ENCODE data around the gene SCTR.

SCTR gene

DNA sequence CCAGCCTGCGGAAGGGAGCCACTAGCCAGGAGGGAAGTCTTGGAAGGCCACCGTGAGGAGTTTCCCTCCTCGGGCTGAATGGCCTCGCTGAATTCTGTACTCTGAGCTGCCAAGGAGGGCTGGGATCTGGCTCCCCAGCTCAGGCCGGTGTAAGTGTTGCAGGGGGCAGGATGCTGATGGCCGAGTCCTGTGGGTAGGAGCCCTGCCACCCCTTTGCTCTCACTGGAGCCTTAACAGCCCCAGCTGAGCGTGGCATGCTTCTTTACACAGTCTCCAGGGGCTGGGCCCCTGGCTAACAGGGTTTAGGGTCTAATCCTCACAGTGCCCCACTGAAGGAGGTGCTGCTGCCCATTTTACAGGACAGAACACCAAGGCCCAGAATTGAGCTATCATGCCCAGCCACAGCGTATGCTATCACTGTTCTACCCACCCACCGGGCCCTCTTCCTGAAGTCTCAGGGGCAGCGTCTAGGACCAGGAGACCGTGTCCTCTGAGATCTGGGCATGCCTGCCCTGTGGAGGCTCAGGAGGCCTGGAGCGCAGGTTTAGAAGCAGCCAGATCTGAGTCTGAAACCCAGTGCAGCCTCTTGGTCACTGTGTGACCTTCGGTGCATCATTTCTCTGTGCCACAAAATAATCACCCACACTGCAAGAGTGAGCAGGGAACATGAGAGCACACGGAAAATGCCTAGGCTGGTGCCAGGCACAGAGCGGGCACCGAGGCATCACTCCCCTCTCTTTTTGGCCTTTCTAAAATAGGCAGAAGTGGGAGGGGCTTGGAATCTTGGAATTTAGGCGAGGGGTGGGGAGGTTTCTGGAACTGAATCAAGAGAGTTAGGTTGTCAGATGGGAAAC is 49.7 kb downstream of the SCTR start:
- DNase-seq (ENCODE audit: low spot score): no peak

- DNase-seq (ENCODE audit: low spot score): no peak
Measured at GRCh38 chr2:119473621-119474370, 50.5 kb downstream of the SCTR start.

GRCh38 chr2:119472749-119473148 is 51.5 kb downstream of the SCTR start:
- DNase-seq (ENCODE audit: low spot score): no peak

DNA sequence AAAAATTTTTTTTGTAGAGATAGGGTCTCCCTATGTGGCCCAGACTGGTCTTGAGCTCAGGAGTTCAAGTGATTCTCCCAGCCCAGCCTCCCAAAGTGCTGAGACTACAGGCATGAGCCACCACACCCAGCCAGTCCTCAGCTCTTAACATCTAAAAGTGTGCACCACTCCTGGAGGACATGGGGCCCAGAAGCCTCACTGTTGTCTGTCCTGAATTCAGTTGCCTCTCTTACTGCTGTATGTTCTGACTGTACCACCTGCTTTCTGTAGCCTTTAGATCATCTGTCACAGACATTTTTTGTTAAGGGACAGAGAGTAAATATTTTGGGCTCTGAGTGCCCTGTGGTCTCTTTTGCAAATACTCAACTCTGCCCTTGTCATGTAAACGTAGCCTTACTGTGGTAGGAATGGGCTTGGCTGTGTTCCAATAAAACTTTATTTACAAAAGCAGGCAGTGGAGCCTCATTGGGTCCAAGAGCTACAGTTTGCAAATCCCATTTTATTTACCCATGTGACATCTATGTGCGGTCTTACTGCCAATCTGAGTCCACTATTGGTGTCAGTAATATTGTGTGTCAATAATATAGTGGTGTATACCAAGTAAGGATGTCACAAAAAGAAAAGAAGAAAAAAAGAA is 54.5 kb downstream of the SCTR start:
- DNase-seq (ENCODE audit: low spot score): no peak

DNA sequence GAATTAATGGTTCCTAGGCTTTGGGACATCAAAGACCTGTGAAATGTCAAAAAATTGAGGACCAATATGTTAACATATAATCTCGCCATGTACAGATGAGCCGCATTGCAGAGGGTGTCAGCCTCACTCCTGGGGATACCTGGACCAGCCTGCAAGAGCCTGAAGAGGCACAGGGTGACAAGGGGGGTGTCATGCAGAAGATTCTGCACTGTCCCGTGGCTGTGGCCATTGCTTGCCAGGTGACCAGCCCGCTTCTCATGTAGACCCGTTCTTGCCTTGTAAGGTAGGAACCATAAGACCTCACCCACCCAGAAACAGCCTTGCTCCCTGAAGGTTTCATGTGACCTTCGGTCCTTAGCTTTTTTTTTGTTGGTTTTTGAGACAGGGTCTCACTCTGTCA is 55.2 kb downstream of the SCTR start:
- DNase-seq (ENCODE audit: low spot score): no peak

DNA sequence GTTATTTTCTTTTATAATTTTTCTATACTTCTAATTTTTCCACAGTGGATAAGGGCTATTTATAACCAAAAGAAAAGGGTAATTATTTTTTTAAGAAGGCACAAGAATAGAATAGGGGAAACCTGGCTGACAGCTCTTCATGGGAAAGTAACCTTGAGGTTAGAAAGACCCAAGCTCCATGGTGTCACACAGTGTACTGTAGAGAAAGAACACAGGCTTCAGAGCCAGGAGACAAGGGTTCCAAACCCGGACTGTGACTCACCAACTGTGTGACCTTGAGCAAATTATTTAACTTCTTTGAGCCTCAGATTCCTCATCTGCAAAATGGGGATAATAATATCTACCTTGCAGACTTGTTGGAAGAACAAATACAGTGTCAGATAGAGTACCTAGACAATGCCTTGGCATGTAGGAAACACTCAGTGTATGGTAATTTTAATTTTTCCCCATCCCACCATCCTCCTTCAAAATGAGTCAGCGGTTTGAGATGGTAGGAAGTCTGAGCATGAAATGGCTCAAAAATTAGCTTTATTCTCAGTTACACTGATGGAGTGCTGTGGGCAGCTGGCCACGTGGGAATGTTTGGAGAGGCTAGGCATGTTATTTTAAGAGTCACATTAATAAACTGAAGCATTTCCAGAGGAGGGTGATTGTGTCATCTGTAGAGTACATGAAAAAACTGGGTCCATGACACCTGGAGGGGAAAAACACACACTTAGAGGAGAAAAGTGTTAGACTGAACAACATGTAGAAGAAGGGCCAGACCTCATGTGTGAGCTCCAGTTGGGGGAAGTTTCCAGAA is 55.9 kb downstream of the SCTR start:
- DNase-seq (ENCODE audit: low spot score): no peak

DNA sequence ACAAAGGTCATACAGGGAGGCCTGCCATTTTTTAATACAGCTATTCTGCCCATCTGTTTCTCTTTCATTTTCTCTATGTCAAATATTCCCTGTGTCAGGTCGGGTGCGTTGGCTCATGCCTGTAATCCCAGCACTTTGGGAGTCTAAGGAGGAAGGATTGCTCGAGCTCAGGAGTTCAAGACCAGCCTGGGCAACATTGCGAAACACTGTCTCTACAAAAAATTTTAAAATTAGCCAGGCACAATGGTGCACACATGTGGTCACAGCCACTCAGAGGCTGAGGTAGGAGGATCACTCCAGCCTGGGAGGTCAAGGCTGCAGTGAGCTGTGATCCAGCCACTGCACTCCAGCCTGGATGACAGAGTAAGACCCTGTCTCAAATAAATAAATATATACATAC is 57.9 kb downstream of the SCTR start:
- DNase-seq (ENCODE audit: low spot score): no peak

DNA sequence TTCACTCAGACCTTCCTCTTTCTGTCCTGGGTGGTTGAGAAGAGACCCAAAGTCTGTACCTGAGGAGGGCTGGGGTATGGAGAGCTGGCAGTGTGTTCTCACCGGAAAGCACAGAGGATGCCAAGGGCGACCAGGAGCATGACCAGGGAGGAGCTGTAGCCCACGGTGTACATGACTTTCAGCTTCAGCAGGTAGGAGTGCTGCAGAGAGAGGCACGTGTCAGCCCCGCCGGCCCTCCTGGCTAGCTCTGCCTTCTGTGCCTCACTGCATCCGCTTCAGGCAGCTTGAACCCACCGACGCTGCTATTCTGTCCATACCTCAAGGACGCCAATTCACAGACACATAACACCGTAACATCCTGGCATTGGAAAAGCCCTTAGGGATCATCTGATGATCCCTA is 58.6 kb downstream of the SCTR start:
- no peak for DNase-seq (ENCODE audit: low spot score)

DNA sequence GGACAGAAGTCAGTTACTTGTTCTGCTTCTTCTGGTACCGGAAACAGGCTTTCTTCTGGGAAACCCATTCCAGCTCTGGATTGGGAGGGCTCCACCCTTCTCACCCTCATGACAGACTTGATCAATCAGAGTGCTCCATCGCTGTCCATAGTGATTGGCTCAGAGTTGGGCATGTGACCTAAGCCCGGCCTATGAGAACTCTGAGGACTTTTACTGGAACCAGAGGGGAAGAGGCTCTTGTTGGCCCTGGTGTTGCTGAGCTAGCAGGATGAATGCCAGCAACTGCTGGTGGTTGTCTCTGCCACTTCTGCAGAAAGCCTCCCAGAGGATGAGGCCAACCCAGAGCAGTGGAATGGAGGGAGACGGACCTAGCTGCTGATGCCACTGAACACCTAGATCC is 59.3 kb downstream of the SCTR start:
- no peak for DNase-seq (ENCODE audit: low spot score)

DNA sequence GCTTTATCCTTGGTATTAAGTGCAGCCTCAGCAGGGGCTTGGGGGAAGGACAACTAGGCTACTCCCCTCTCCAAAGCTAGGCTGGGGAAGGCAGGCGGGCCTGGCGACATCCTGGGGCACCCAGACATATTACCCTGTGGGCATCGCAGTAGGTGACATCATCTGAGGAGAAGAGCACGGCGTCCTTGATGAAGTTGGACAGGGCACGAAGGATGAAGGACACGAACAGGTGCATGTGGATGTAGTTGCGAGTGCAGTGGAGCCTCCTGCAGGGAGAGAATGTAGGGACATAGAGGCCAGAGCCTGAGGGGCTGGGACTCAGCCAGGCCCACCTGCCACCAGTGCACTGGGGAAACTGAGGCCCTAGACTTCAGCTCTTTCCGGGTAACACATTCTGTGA is 60.3 kb downstream of the SCTR start:
- no peak for DNase-seq (ENCODE audit: low spot score)

DNA sequence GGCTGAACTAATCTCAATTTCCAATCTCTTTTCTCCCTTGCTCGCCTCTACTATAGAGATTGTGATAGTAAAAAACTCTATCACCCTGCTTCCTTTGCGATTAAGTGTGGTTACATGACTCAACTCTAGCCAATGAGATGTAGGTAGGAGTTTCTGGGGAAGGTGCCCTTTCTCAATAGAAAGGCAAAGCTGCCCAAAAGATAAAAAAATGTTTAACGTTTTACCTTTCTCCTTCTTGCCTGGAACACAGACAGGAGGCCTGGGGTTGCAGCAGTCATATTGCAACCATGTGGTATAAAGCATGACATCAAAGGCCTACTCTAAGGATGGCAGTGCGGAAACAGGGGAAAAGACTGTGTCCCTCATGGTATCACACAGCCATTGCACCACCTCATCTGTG is 61.1 kb downstream of the SCTR start:
- no peak for DNase-seq (ENCODE audit: low spot score)

- DNase-seq (ENCODE audit: low spot score): no peak
Measured at GRCh38 chr2:119462574-119462973, 61.7 kb downstream of the SCTR start.

- no peak for DNase-seq (ENCODE audit: low spot score)
Measured at GRCh38 chr2:119461811-119462210, 62.5 kb downstream of the SCTR start.

GRCh38 chr2:119460076-119460475 is 64.2 kb downstream of the SCTR start:
- DNase-seq (ENCODE audit: low spot score): no peak

DNA sequence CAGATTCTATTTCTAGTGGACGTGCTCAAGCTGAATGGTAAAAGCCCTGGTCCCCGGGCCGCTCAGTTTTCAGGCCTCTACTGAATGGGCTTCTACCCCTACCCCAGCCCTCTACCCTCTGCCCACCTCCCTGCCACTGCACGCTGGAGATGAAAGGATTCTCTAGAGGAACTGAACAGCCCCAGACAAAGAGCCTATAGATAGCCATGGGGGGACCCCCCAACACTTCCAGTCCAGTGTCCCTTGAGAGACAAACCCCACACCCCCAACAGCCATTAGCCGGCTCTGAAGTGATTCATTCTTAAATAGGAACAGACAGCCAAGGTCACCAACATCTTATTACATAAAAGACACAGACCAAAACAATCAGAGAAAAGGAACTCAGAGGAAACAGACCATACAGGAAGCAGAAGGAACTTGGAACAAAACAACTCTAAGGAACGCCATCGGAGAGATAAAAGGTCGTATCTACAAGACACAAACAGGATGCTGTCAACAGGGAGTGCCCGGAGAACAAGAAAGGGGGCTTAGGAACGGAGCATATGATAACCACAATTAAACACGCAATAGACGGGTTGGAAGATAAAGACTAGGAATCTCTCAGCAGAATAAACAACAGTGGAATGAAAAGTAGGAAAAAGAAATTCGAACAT is 69.1 kb downstream of the SCTR start:
- no peak for DNase-seq (ENCODE audit: low spot score)

- no peak for DNase-seq (ENCODE audit: low spot score)
Measured at GRCh38 chr2:119453972-119454593, 70.2 kb downstream of the SCTR start.

DNA sequence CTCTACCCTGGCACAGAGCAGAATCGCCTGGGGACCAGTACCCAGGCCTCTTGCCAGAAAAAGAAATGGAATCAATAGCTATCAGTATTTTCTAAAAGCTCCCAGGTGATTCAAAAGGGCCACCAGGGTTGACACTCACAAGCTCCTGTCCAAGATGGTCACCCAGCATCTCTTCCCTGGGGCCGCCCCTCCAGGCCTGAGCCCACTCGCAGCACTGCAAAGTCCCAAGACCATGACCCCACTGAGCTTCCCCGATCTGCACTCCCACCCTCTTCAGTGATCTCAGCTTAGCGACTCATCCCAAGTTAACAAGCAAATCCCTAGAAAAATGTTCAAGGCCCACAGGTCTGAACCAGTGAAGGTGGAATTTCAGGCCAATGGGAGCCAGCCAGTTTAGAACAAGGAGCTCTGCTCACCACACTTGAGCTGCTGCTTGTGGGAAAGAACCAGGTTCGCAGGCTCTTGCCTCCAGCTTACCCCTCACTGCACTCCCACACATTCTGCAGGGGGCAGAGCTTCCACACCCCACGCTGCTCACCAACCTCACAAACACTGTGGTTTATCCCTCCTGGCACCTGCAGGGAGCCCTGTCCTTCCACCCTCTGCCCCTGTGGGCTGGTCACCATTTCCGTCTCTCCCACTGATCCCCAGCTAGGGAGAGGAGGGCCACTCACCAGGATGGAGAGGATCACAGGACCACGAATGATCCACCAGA is 72.8 kb downstream of the SCTR start:
- DNase-seq (ENCODE audit: low spot score): no peak

- no peak for DNase-seq (ENCODE audit: low spot score)
Measured at GRCh38 chr2:119449521-119449920, 74.8 kb downstream of the SCTR start.

DNA sequence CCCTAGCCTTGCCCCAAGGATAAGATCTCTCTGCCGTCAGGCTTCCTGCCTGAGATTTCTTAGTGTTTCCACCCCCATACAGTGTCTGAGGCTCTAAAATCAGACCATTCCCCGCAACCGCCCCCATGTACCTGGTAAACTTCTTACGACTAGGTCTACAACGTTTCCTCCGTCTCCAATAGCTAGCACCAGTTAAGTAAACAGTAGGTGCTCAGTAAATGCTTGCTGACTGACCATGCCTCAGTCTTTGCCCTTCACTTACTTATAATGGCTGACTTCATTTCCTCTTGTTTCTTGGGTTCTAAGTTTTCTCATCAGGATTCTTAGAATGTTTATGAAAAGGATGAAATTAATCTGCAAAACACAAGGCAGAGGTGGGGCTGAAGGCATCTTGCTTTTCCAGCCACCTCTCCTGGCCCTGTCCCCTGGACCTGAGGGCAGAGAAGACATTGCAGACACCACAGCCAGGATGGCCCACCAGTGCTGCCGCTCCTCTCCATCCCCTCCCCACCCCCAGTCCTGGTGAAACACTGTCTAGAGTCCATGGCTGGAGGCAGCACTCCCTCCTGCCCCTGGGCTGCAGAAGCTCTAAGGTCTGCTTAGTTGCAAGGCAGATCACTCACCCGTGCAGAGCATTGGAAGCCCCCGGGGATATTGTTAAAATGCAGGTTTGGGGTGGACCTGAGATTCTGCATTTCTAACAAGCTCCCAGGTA is 75.7 kb downstream of the SCTR start:
- DNase-seq (ENCODE audit: low spot score): no peak

- no peak for DNase-seq (ENCODE audit: low spot score)
Measured at GRCh38 chr2:119446037-119446436, 78.2 kb downstream of the SCTR start.
